HG03103 (cell line): Measurements from ENCODE around the gene NDOR1.
"Not testable (repeated sequence)": the region's sequence is repeated elsewhere in the genome, so short reads cannot be mapped to it uniquely, and the experiment has no call there.

ENCODE experiments used
- ATAC-seq: cut with Tn5 transposase; IDR thresholded peaks from one replicate; pipeline ENCODE4 v1.9.1; 2021; ENCODE audit warnings: low read depth; ENCODE audit not compliant: unreplicated experiment

Gene NDOR1

GRCh38 chr9:137228968-137229896 lies 23.7 kb downstream of the NDOR1 start:
- ATAC-seq, result no peak

- no peak for ATAC-seq
Observed at GRCh38 chr9:137229903-137230704, 24.6 kb downstream of the NDOR1 start.

GRCh38 chr9:137230705-137231371 lies 25.3 kb downstream of the NDOR1 start, which contains the start of gene SLC34A3:
Gene SLC34A3 (plus strand): TSS chr9:137230901. CDS start chr9:137231703, 802 bp downstream.
- no peak for ATAC-seq

GRCh38 chr9:137231372-137232039 lies 26.0 kb downstream of the NDOR1 start:
- no peak for ATAC-seq

- ATAC-seq, result no peak
Observed at GRCh38 chr9:137232101-137232500, 26.6 kb downstream of the NDOR1 start.

- ATAC-seq, result no peak
Observed at GRCh38 chr9:137232510-137232909, 27.0 kb downstream of the NDOR1 start.

- no peak for ATAC-seq
Observed at GRCh38 chr9:137233143-137233980, 27.9 kb downstream of the NDOR1 start.

GRCh38 chr9:137234055-137234697 lies 28.7 kb downstream of the NDOR1 start:
- ATAC-seq, result no peak

GRCh38 chr9:137234758-137235423 lies 29.4 kb downstream of the NDOR1 start:
- no peak for ATAC-seq

GRCh38 chr9:137235424-137236237 lies 30.1 kb downstream of the NDOR1 start:
- ATAC-seq, result no peak

GRCh38 chr9:137236238-137236935 lies 30.9 kb downstream of the NDOR1 start:
- no peak for ATAC-seq

- no peak for ATAC-seq
Observed at GRCh38 chr9:137236936-137237421, 31.5 kb downstream of the NDOR1 start.

GRCh38 chr9:137237759-137238726 lies 32.5 kb downstream of the NDOR1 start:
- no peak for ATAC-seq

- not testable (repeated sequence) for ATAC-seq
Observed at GRCh38 chr9:137239541-137240200, 34.2 kb downstream of the NDOR1 start.

- peak; percentile 15 for ATAC-seq
Observed at GRCh38 chr9:137240318-137240840, 34.9 kb downstream of the NDOR1 start.
